NCI-H345 treated with DMSO at 0.1 percent for 48 hours (cell line): ENCODE results near the gene KHDC4.
A peak's percentile ranks its signal among the peaks of the same experiment; 100 is the strongest.
"Not testable (repeated sequence)": the region's sequence is repeated elsewhere in the genome, so short reads cannot be mapped to it uniquely, and the experiment has no call there.

Experiments
- DNase-seq: peaks from one replicate; lab custom pipeline; 2025; ENCODE audit not compliant: unreplicated experiment; lab: John Stamatoyannopoulos, UW

KHDC4 gene

DNA sequence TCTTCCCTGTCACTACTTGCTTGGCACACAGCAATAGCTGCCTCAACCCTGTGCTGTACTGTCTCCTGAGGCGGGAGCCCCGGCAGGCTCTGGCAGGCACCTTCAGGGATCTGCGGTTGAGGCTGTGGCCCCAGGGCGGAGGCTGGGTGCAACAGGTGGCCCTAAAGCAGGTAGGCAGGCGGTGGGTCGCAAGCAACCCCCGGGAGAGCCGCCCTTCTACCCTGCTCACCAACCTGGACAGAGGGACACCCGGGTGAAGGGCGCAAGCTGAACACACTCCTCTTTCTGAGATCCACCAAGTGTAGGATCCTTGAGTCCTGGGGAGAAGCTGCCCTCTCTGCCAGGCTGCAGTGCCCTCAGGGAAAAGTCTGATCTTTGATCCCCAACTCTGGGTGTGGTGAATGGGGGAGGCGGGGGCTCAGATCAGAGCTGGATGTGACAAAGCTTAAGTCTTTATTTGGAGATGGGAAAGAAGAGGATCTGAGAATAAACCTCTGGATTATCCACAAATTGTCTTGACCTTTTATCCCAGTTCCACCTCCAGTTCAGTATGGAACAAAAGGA is 8.4 kb upstream of the KHDC4 start:
- no peak for DNase-seq

DNA sequence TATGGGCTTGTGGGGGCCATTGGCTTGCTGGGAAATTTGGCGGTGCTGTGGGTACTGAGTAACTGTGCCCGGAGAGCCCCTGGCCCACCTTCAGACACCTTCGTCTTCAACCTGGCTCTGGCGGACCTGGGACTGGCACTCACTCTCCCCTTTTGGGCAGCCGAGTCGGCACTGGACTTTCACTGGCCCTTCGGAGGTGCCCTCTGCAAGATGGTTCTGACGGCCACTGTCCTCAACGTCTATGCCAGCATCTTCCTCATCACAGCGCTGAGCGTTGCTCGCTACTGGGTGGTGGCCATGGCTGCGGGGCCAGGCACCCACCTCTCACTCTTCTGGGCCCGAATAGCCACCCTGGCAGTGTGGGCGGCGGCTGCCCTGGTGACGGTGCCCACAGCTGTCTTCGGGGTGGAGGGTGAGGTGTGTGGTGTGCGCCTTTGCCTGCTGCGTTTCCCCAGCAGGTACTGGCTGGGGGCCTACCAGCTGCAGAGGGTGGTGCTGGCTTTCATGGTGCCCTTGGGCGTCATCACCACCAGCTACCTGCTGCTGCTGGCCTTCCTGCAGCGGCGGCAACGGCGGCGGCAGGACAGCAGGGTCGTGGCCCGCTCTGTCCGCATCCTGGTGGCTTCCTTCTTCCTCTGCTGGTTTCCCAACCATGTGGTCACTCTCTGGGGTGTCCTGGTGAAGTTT is 7.8 kb upstream of the KHDC4 start:
- DNase-seq: no peak

DNA sequence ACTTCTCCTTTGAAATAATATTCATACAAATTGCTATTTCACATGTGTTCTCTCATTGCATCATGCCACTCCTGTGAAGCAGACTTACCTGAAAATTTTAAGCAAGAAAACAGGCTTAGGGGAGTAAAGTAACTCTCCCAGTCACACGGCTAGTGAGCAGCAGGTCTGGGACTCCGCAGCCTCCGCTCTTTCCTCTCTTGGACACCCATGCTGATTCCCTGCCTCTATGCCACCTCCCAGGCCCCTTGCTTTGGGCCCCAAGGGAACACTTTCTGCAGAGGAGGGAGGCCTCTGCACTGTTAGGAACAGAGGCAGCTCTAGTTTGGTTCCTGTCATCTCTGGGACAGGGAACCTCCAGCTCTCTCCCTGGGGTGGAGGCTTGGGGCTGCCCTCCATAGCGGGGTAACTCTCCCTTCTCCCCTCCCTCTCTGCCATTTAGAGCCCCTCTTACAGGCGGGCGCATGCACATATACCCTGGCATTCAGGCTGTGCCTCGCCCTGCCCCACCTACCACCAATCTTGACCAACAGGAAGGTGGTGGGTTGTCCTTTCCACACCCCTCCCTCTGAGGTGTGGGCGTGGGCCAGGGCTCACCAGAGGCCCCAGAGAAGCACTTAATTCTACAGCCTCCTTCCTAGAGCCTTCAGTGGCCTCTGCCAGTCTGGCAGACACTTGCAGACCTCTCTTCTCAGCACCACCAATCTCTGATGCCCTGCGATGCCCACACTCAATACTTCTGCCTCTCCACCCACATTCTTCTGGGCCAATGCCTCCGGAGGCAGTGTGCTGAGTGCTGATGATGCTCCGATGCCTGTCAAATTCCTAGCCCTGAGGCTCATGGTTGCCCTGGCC is 7.0 kb upstream of the KHDC4 start, which contains the start of gene RXFP4:
Gene RXFP4 (plus strand): TSS at position 646 of the 852 bp plus-strand sequence. CDS start 72 bp downstream, at position 718.
- DNase-seq: no peak

DNA sequence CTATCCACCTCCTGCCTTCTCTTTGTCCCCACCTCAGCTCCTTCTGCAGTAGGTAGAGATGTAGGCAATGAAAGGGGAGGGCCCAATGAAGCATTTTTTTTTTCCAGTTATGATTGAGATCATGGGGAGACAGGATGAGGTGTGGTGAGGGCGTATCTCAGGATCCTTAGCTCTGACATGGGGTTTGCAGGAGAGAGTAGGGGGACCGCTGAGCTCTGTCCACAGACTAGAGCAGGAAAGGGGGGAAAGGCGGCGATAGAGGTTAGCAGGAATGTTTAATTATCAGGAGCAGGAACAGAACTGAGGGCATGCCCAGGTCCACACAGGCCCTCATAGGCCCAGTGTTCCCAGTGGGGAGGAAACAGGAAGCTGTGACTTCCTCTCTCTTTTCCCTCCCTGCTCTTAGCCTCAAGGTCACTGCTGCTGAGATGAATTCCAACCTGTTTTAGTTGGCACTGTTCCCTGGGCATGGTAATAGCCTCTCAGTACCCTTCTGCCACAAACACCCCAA is 6.3 kb upstream of the KHDC4 start:
- DNase-seq: no peak

GRCh38 chr1:155938220-155938627 is 4.0 kb upstream of the KHDC4 start:
- peak; percentile 90 for DNase-seq

DNA sequence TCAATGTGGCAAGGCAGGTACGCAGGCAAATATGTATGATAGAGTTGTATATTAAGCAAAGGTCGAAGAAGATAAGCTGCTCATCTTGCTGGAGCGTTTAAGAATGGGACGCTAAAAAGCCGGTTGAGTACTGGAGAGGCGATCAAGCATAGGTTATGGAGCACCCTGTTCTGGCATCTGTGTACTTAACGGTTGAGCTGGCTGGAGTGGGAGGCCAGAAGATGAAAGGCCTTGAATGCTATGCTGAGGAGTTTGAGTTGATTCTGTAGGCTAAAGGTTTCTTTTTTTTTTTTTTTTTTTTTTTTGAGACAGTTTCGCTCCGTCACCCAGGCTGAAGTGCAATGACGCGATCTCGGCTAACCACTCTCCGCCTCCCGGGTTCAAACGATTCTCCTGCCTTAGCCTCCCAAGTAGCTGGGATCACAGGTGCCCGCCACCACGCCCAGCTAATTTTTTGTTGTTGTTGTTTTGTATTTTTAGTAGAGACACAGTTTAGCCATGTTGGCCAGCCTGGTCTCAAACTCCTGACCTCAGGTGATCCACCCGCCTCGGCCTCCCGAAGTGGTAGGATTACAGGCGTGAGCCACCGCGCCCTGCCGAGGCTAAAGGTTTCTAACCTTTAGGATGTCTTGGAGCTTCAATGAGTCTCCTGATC is 850 bp upstream of the KHDC4 start:
- DNase-seq: peak; percentile 92

- no peak for DNase-seq
These were observed 569 bp downstream of the KHDC4 start for GRCh38 chr1:155933591-155934096.

- no peak for DNase-seq
These were observed 1.7 kb downstream of the KHDC4 start for GRCh38 chr1:155932487-155932886.

GRCh38 chr1:155932081-155932480 is 2.1 kb downstream of the KHDC4 start:
- no peak for DNase-seq

- DNase-seq: no peak
These were observed 2.7 kb downstream of the KHDC4 start for GRCh38 chr1:155931332-155932038.

GRCh38 chr1:155930725-155931124 is 3.5 kb downstream of the KHDC4 start:
- not testable (repeated sequence) for DNase-seq

DNA sequence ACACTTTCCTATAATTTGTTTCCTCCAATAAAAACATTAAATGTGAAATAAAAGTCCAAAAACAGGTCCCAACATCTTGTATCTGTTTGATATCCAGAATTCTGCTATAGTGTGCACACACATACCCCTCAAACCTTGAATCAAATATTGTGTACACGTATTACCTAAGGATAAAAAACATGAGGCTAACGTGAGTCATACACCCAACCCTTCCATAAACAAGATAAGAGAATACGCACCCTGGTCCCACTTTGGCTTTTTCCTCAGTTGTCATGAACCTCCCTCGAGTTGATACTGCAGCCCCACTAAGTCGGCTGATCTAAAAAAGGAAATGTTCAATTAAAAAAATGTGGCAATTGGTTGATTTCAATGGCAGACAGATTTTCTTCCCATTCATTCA is 5.2 kb downstream of the KHDC4 start:
- DNase-seq: no peak

DNA sequence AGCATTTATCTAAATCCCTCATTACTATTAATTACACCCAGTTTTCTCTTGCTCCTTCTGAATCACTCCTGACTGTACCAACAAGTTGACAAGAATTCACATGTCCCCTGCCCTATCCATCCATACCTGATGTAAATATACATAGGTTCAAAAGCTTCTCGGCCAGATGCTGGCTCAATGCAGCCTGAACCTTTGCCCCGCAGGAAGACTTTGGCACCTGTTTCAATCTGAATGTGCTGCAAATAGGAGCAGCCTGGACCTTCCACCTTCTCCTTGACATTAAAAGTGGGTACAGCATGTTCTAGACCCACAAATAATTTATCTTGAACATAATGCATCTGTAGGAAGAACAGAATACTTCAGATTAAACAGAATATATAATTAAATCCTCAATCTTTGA is 8.7 kb downstream of the KHDC4 start:
- no peak for DNase-seq

- DNase-seq: no peak
These were observed 13.5 kb downstream of the KHDC4 start for GRCh38 chr1:155920717-155921116.

DNA sequence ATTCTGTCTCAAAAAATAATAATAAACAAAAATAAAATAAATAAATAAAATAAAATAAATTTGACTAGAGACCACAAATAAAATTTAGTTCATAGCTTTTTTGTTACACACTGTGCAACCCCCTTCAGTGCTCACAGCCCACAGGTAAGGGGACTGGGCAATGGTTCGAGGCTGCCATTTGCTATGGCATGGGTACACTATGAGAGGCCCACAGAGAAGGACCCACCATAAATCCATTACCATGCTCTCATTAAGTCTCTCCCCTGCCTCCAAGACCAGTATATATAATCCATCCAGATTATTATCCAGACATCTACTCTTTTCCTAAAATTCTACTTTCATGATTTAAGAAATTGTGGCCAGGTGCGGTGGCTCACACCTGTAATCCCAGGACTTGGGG is 14.4 kb downstream of the KHDC4 start:
- no peak for DNase-seq

GRCh38 chr1:155918660-155919059 is 15.6 kb downstream of the KHDC4 start:
- DNase-seq: no peak

DNA sequence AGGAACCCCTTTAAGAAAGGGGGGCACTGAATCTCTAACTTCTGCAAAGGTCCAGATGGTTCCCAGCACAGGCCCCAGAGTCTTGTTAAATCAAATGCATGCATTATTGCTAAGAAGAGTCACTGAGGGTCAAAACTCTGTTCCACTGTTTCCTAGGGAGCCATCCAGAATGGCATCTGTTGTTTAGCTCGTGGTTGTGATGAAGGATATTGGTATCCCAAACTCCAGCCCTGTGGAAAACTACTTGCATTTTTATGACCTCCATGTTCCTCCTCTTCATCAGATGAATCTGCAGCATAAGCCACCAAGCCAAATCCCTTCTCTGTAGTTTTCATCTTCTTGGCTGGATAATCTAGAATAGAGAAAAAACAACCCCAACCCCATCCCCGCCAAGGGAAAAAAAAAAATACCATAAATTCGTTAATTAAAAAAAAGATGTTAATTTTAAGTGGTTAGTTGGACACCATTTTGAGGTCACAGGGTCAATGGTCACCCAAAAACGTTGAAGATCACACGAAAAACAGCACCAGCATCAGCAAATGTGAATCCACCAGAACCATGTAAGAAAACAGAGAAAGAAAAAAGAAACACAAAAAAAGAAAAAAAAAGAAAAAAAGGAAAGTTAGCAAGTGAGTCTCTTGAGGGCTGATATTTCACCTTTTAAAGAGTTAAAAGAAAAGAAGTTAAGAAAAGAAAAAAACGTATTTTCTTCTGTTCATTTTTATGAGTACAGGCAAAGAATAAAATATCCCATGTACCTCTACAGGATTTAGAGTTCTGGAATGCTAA is 20.1 kb downstream of the KHDC4 start:
- DNase-seq: no peak

DNA sequence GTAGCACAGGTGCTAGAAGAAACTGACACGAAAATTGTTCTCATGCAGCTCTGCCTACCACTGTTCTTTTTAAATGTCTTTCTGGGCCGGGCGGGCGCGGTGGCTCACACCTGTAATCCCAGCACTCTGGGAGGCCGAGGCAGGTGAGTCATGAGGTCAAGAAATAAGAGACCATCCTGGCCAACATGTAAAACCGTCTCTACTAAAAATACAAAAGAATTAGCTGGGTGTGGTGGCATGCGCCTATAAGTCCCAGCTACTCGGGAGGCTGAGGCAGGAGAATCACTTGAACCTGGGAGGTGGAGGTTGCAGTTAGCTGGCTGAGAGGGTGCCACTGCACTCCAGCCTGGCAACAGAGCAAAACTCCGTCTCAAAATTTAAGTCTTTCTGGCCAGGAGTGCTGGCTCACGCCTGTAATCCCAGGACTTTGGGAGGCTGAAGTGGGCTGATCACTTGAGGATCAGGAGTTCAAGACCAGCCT is 22.1 kb downstream of the KHDC4 start:
- no peak for DNase-seq
